Epithelial cell of esophagus (primary cell): ENCODE measurements around the gene SUGP2.

Experiments used
- DNase-seq: peaks from one replicate; pipeline ENCODE4 v3.0.0; 2010; ENCODE audit warnings: low read depth
- H3K4me3 ChIP-seq: 2 replicates; pipeline ENCODE4 v1.5.1; 2011; ENCODE audit warnings: mild to moderate bottlenecking, low read length, control low read depth
- TF ChIP-seq, protein P1 (sequence below): IDR thresholded peaks from 2 replicates; pipeline ENCODE4 v1.5.1; 2011; ENCODE audit warnings: low read depth, mild to moderate bottlenecking, low read length, control low read depth, inconsistent platforms; ENCODE audit not compliant: insufficient read depth; ENCODE audit errors: missing control alignments

The SUGP2 gene

DNA sequence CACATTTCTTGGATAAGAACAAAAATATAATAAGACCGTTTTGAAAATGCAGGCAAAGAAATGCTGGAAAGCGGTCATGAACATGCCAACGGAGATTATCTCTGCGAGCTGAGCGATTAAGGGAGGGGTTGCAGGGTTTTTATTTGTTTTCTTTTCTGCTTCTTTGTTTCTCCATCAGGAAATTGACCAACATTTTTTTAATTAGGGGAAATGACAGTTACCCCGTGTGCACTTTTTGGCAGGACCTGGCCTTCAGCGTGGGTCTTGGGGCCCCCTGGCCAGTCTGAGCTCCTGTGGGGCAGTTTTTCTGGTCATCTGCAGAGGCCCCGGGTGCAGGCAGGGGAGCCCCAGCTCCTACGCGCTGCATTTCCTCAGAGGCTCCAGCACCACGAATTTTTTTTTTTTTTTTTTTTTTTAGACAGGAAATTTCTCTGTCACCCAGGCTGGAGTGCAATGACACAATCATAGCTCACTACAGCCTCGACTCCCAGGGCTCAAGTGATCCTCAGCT, 61.0 kb downstream of the SUGP2 start:
- TF ChIP-seq, protein P1, sequence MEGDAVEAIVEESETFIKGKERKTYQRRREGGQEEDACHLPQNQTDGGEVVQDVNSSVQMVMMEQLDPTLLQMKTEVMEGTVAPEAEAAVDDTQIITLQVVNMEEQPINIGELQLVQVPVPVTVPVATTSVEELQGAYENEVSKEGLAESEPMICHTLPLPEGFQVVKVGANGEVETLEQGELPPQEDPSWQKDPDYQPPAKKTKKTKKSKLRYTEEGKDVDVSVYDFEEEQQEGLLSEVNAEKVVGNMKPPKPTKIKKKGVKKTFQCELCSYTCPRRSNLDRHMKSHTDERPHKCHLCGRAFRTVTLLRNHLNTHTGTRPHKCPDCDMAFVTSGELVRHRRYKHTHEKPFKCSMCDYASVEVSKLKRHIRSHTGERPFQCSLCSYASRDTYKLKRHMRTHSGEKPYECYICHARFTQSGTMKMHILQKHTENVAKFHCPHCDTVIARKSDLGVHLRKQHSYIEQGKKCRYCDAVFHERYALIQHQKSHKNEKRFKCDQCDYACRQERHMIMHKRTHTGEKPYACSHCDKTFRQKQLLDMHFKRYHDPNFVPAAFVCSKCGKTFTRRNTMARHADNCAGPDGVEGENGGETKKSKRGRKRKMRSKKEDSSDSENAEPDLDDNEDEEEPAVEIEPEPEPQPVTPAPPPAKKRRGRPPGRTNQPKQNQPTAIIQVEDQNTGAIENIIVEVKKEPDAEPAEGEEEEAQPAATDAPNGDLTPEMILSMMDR: no peak
- DNase-seq: no peak
- no peak overlapping the region for H3K4me3 ChIP-seq

DNA sequence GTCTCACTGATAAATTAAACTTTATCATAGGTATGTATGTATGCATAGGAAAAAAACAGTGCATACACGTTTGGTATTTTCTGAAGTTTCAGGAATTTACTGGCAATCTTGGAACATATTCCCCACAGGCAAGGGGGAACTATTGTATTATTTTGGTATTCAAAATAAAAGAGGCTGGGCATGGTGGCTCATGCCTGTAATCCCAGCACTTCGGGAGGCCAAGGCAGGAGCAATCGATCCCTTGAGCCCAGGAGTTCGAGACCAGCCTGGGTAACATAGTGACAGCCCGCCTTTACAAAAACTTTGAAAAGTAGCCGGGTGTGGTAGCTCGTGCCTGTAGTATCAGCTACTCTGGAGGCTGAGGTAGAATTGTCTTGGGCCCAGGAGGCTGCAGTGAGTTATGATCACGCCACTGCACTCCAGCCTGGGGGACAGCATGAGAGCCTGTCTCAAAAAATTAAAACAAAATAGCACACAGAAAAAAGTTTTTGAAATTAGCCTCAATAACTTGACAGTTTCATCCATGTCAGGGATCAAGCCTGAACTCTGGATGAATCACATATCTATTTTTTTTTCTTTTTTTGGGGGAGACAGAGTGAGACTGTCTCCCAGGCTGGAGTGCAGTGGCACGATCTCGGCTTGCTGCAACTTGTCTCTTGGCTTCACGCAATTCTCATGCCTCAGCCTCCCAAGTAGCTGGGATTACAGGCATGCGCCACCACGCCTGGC, 63.2 kb downstream of the SUGP2 start:
- no peak overlapping the region for H3K4me3 ChIP-seq
- peak; percentile 45 for DNase-seq
- TF ChIP-seq, protein P1: no peak

DNA sequence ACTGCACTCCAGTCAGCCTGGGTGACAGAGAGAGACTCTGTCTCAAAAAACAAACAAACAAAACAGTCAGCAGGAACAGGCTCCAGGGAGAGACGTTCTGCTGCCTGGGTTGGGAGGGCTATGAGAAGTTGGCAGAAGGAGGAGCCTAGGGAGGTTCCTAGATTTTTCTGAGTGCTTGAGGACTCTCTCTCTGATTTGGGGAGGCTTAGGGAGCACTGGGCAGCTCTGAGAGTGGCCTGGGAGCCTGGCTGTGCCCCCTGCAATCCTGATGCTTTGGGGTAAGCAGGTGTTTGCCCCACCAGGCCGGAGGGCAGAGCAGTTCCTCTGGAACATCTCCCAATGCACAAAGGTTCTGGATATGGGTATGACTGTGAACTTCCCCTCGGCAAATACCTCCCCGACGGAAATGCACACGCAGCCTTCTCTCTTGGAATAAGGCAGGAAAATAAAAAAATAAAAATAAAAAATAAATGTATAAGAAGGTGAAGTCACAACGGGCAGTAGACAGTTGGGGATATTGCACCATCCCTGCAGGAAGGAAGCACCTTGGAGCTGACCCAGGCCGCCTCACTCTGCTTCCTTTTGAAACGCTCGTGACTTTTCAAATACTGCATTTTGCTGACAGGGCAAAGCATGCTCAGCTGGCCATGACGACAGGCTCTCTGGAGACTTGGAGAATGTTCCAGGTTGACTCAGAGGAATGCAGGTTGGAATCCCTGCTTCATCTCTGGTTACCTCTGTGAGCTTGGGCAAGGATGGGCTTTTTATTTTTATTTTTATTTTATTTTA, 65.8 kb downstream of the SUGP2 start:
- DNase-seq: peak; percentile 90
- no peak overlapping the region for H3K4me3 ChIP-seq
- TF ChIP-seq, protein P1: no peak

DNA sequence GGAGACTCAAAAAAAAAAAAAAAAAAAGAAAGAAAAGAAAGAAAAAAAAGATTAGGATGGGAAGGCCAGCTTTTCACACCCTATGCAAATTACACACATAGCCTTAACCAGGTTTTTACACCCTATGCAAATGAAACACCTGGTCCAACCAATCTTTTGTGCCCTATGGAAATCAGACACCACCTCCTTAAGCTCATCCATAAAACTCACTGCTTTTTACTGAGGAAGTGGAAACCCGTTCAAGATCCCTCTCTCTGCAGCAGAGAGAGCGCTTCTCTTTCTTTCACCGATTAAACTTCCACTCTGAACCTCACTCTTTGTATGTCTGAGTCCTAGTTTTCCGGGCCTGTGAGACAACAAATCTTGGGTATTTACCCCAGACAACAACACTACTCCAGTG, 67.0 kb downstream of the SUGP2 start:
- TF ChIP-seq, protein P1: no peak
- H3K4me3 ChIP-seq: no peak overlapping the region
- DNase-seq: no peak

DNA sequence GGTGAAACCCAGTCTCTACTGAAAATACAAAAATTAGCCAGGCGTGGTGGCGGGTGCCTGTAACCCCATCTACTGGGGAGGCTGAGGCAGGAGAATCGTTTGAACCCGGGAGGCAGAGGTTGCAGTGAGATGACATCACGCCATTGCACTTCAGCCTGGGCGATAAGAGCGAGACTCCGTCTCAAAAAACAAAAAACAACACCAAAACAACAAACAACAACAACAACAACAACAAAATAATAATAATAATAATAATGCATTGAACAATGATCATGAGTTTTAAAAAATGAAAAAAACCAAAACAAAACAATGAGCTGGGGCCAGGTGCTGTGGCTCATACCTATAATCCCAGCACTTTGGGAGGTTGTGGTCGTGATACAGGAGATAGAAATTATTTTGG, 69.2 kb downstream of the SUGP2 start:
- DNase-seq: no peak
- TF ChIP-seq, protein P1: no peak
- H3K4me3 ChIP-seq: no peak overlapping the region

DNA sequence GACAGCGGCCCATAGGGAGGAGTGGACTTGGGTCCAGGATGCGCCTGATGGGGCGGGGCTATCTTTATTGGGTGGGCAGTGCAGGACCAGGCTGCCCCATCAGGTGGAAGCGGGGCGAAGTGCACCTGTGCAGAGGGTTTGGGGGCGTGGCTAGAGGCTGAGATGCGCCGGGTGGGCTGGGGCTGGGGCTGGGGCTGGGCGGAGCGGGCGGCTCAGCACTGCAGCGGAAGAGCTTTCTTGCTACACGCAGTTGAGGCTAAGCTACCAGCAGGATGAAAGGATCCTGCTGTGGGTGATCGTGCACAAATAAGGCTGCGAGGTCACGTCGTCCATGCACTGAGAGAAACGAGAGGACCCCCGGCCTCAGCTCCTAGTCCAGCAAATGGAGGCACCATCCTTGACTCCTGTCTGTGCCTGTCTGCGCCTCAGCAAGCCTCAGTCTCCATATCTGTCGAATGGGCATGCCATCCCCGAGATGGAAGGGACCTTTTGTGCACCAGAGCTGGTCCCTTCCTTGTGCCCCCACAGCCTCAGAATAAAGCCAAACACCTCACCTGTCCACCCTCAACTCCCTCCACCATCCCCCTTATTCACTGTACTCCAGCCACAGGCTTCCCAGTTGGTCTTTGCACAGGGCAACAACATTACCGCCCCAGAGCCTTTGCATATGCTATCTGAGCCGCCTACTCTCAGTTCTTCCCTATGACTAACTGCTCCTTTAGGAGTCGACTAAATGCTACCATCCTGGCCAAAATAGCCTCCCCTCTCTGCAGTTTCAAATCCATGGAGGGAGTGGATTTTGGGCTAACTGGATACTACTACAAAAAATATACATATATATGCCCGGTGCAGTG, 71.3 kb downstream of the SUGP2 start:
- no peak for DNase-seq
- no peak overlapping the region for H3K4me3 ChIP-seq
- TF ChIP-seq, protein P1: no peak
